SK-N-SH treated with all-trans-retinoic acid at 6 μM for 48 hours (cell line): Measurements from ENCODE around the gene FHL1.

Source experiments
- ATAC-seq: fragments of 200-7000 bp; cut with Tn5 transposase; 3 replicates; pipeline ENCODE4 v1.9.1; 2020; ENCODE audit warnings: mild to moderate bottlenecking, moderate library complexity
- ARNTL ChIP-seq: fragments of 450-650 bp; formaldehyde crosslinking; IDR thresholded peaks from 2 replicates; pipeline ENCODE4 v1.5.0; 2020; ENCODE audit warnings: low read depth, mild to moderate bottlenecking, moderate library complexity, borderline replicate concordance
- CREB5 ChIP-seq: fragments of 250-450 bp; sonication (Bioruptor Pico); IDR thresholded peaks from 2 replicates; pipeline ENCODE4 v1.5.1; 2020; ENCODE audit warnings: low read depth, mild to moderate bottlenecking, moderate library complexity
- CSDC2 ChIP-seq: fragments of 250-450 bp; sonication (Bioruptor Pico); IDR thresholded peaks from 2 replicates; pipeline ENCODE4 v1.5.0; 2020; ENCODE audit warnings: mild to moderate bottlenecking, moderate library complexity
- CSRNP3 ChIP-seq: fragments of 250-450 bp; sonication (Bioruptor Pico); IDR thresholded peaks from 2 replicates; pipeline ENCODE4 v1.5.1; 2021; ENCODE audit warnings: mild to moderate bottlenecking, moderate library complexity
- GLIS3 ChIP-seq: fragments of 250-450 bp; sonication (Bioruptor Pico); IDR thresholded peaks from 2 replicates; pipeline ENCODE4 v1.5.0; 2020; ENCODE audit warnings: mild to moderate bottlenecking, moderate library complexity
- OSR1 ChIP-seq: fragments of 250-450 bp; sonication (Bioruptor Pico); IDR thresholded peaks from 2 replicates; pipeline ENCODE4 v1.8.0; 2022; ENCODE audit warnings: moderate library complexity, mild to moderate bottlenecking, inconsistent platforms
- PATZ1 ChIP-seq: fragments of 250-450 bp; sonication (Bioruptor Pico); IDR thresholded peaks from 2 replicates; pipeline ENCODE4 v1.8.0; 2020; ENCODE audit warnings: mild to moderate bottlenecking, moderate library complexity, borderline replicate concordance
- POU6F1 ChIP-seq: fragments of 250-450 bp; sonication (Bioruptor Pico); IDR thresholded peaks from 2 replicates; pipeline ENCODE4 v1.8.0; 2021; ENCODE audit warnings: low read depth, mild to moderate bottlenecking, moderate library complexity, borderline replicate concordance
- PPARA ChIP-seq: fragments of 250-450 bp; sonication (Bioruptor Pico); IDR thresholded peaks from 2 replicates; pipeline ENCODE4 v1.5.0; 2020; ENCODE audit warnings: mild to moderate bottlenecking, borderline replicate concordance
- RARB ChIP-seq: fragments of 250-450 bp; sonication (Bioruptor Pico); IDR thresholded peaks from 2 replicates; pipeline ENCODE4 v1.8.0; 2021; ENCODE audit warnings: mild to moderate bottlenecking, moderate library complexity
- SNAI2 ChIP-seq: fragments of 250-450 bp; sonication (Bioruptor Pico); IDR thresholded peaks from 2 replicates; pipeline ENCODE4 v1.5.0; 2020; ENCODE audit warnings: mild to moderate bottlenecking, moderate library complexity
- TCF4 ChIP-seq: fragments of 250-450 bp; sonication (Bioruptor Pico); IDR thresholded peaks from 2 replicates; pipeline ENCODE4 v1.8.0; 2021; ENCODE audit warnings: mild to moderate bottlenecking, moderate library complexity, borderline replicate concordance
- TOX ChIP-seq: fragments of 250-450 bp; sonication (Bioruptor Pico); IDR thresholded peaks from 2 replicates; pipeline ENCODE4 v1.8.0; 2021; ENCODE audit warnings: mild to moderate bottlenecking, moderate library complexity, borderline replicate concordance
- TSHZ2 ChIP-seq: fragments of 250-450 bp; sonication (Bioruptor Pico); IDR thresholded peaks from 2 replicates; pipeline ENCODE4 v1.5.0; 2020; ENCODE audit warnings: mild to moderate bottlenecking, moderate library complexity
- ZC3H10 ChIP-seq: fragments of 250-450 bp; sonication (Bioruptor Pico); IDR thresholded peaks from 2 replicates; pipeline ENCODE4 v1.5.1; 2021; ENCODE audit warnings: mild to moderate bottlenecking, moderate library complexity
- ZFP3 ChIP-seq: fragments of 250-450 bp; sonication (Bioruptor Pico); IDR thresholded peaks from 2 replicates; pipeline ENCODE4 v1.5.0; 2020; ENCODE audit warnings: mild to moderate bottlenecking, moderate library complexity
- ZFP30 ChIP-seq: fragments of 450-650 bp; formaldehyde crosslinking; IDR thresholded peaks from 2 replicates; pipeline ENCODE4 v1.5.0; 2022; ENCODE audit warnings: mild to moderate bottlenecking, moderate library complexity
- ZNF70 ChIP-seq: fragments of 450-650 bp; formaldehyde crosslinking; IDR thresholded peaks from 2 replicates; pipeline ENCODE4 v1.5.0; 2020; ENCODE audit warnings: mild to moderate bottlenecking, moderate library complexity

The FHL1 gene

GRCh38 chrX:136210806-136211205 lies 63.5 kb downstream of the FHL1 start:
- no peak for ATAC-seq
- TF ChIP-seq PATZ1 (no peak), ZNF70 (no peak), PPARA (no peak), SNAI2 (CRISPR knock-in tag) (no peak), ARNTL (CRISPR knock-in tag) (no peak), RARB (CRISPR knock-in tag) (no peak), CREB5 (CRISPR knock-in tag) (no peak), TSHZ2 (CRISPR knock-in tag) (no peak), GLIS3 (CRISPR knock-in tag) (no peak), POU6F1 (CRISPR knock-in tag) (no peak), ZFP30 (CRISPR knock-in tag) (no peak), ZC3H10 (CRISPR knock-in tag) (no peak), ZFP3 (CRISPR knock-in tag) (no peak), CSDC2 (CRISPR knock-in tag) (no peak), OSR1 (no peak), TCF4 (CRISPR knock-in tag) (no peak)
- TF ChIP-seq, all 23 proteins: peak for 0

- no peak for ATAC-seq
- no peak for TF ChIP-seq TOX (CRISPR knock-in tag)
- no peak for TF ChIP-seq TCF4 (CRISPR knock-in tag)
- no peak for TF ChIP-seq ZFP30 (CRISPR knock-in tag)
- TF ChIP-seq ARNTL (CRISPR knock-in tag) = no peak
- no peak for TF ChIP-seq OSR1
- TF ChIP-seq CSRNP3 (CRISPR knock-in tag) = no peak
- no peak for TF ChIP-seq CSDC2 (CRISPR knock-in tag)
- no peak for TF ChIP-seq PPARA
- no peak for TF ChIP-seq PATZ1
- no peak for TF ChIP-seq GLIS3 (CRISPR knock-in tag)
Measured at GRCh38 chrX:136211766-136212556, 64.6 kb downstream of the FHL1 start.
